ENCODE results near the gene LHFPL2.

- TF ChIP-seq RCOR1 (IDR thresholded peaks at IDR 0.05; ENCODE audit: insufficient replicate concordance, low read length) (no peak), POLR2A (IDR thresholded peaks at IDR 0.05; ENCODE audit: low read depth, low read length) (no peak), CTCF (conservative IDR thresholded peaks at IDR 0.05; ENCODE audit: low read depth, low read length) (no peak), RAD21 (IDR thresholded peaks at IDR 0.05; ENCODE audit: low read length) (no peak), BHLHE40 (IDR thresholded peaks at IDR 0.05; ENCODE audit: low read depth, low read length) (no peak), CEBPB (IDR thresholded peaks at IDR 0.05; ENCODE audit: low read depth, low read length) (no peak), CHD1 (IDR thresholded peaks at IDR 0.05; ENCODE audit: low read depth, low read length) (no peak), MXI1 (IDR thresholded peaks at IDR 0.05; ENCODE audit: borderline replicate concordance, low read depth, low read length) (no peak), MAZ (IDR thresholded peaks at IDR 0.05; ENCODE audit: borderline replicate concordance, low read depth, low read length) (no peak), MAFK (IDR thresholded peaks at IDR 0.05; ENCODE audit: low read depth, low read length) (no peak)
Observed at GRCh38 chr5:78566747-78567425, 81.7 kb downstream of the LHFPL2 start.

Measured in IMR-90 (cell line).